ENCODE results near the gene ZDHHC20. TPM values are rescaled to one million over a fixed set of nuclear protein-coding genes. Genes with fewer than 3 reads are reported as not detected.
A peak's percentile ranks its signal among the peaks of the same experiment; 100 is the strongest.

Gene ZDHHC20
- total RNA-seq, 1 donor from 2014 or later = 49.2 TPM

- DNase-seq (ENCODE audit: low read depth) = no peak
- no peak for TF ChIP-seq CTCF (conservative IDR thresholded peaks at IDR 0.05; ENCODE audit: low read depth, low read length)
- H3K4me3 ChIP-seq (ENCODE audit: low read depth, low read length) = no peak overlapping the region
Measured at GRCh38 chr13:21443171-21443570, 15.9 kb downstream of the ZDHHC20 start.

GRCh38 chr13:21436582-21436981 lies 22.5 kb downstream of the ZDHHC20 start:
- no peak for DNase-seq (ENCODE audit: low read depth)

GRCh38 chr13:21435687-21436151 lies 23.4 kb downstream of the ZDHHC20 start:
- TF ChIP-seq CTCF (conservative IDR thresholded peaks at IDR 0.05; ENCODE audit: low read depth, low read length) = no peak
- peak overlapping the region; percentile 39 for H3K4me3 ChIP-seq (ENCODE audit: low read depth, low read length)
- DNase-seq (ENCODE audit: low read depth) = peak; percentile 84

More at GRCh38 chr13:21436582-21436981, 22.5 kb downstream of the ZDHHC20 start:
- TF ChIP-seq CTCF (conservative IDR thresholded peaks at IDR 0.05; ENCODE audit: low read depth, low read length) = no peak
- H3K4me3 ChIP-seq (ENCODE audit: low read depth, low read length) = no peak overlapping the region

GRCh38 chr13:21435231-21435630 lies 23.9 kb downstream of the ZDHHC20 start:
- H3K4me3 ChIP-seq (ENCODE audit: low read depth, low read length) = no peak overlapping the region
- no peak for DNase-seq (ENCODE audit: low read depth)
- TF ChIP-seq CTCF (conservative IDR thresholded peaks at IDR 0.05; ENCODE audit: low read depth, low read length) = no peak

- TF ChIP-seq CTCF (conservative IDR thresholded peaks at IDR 0.05; ENCODE audit: low read depth, low read length) = no peak
- H3K4me3 ChIP-seq (ENCODE audit: low read depth, low read length) = no peak overlapping the region
- no peak for DNase-seq (ENCODE audit: low read depth)
Measured at GRCh38 chr13:21434588-21434987, 24.5 kb downstream of the ZDHHC20 start.

GRCh38 chr13:21429211-21429610 lies 29.9 kb downstream of the ZDHHC20 start:
- no peak for TF ChIP-seq CTCF (conservative IDR thresholded peaks at IDR 0.05; ENCODE audit: low read depth, low read length)
- DNase-seq (ENCODE audit: low read depth) = no peak
- H3K4me3 ChIP-seq (ENCODE audit: low read depth, low read length) = no peak overlapping the region

GRCh38 chr13:21427741-21428140 lies 31.4 kb downstream of the ZDHHC20 start:
- no peak for TF ChIP-seq CTCF (conservative IDR thresholded peaks at IDR 0.05; ENCODE audit: low read depth, low read length)
- no peak for DNase-seq (ENCODE audit: low read depth)
- H3K4me3 ChIP-seq (ENCODE audit: low read depth, low read length) = no peak overlapping the region
